Endothelial cell (in vitro differentiated cells): Measurements from ENCODE around the gene STIMATE. TPM values are rescaled to one million over a fixed set of nuclear protein-coding genes. Genes with fewer than 3 reads are reported as not detected.

Experiments used
- DNase-seq: peaks from one replicate; pipeline ENCODE4 v3.0.0; 2021; ENCODE audit warnings: low spot score
- H3K27ac Mint-ChIP-seq: one replicate; pipeline ENCODE4 v1.8.0; 2021; ENCODE audit warnings: mixed read lengths, inconsistent platforms; ENCODE audit not compliant: unreplicated experiment
- H3K27me3 Mint-ChIP-seq: one replicate; pipeline ENCODE4 v1.8.0; 2021; ENCODE audit warnings: mild to moderate bottlenecking, moderate library complexity, mixed read lengths, inconsistent platforms; ENCODE audit not compliant: unreplicated experiment
- H3K36me3 Mint-ChIP-seq: one replicate; pipeline ENCODE4 v1.8.0; 2021; ENCODE audit warnings: mild to moderate bottlenecking, low read depth, mixed read lengths, inconsistent platforms; ENCODE audit not compliant: unreplicated experiment
- H3K4me1 Mint-ChIP-seq: one replicate; pipeline ENCODE4 v1.8.0; 2021; ENCODE audit warnings: mild to moderate bottlenecking, mixed read lengths, inconsistent platforms; ENCODE audit not compliant: unreplicated experiment
- H3K4me3 Mint-ChIP-seq: one replicate; pipeline ENCODE4 v1.8.0; 2021; ENCODE audit warnings: mild to moderate bottlenecking, mixed read lengths, inconsistent platforms; ENCODE audit not compliant: unreplicated experiment
- H3K9me3 Mint-ChIP-seq: one replicate; pipeline ENCODE4 v1.8.0; 2021; ENCODE audit warnings: mixed read lengths, inconsistent platforms; ENCODE audit not compliant: unreplicated experiment
- CTCF ChIP-seq: fragments of 200-600 bp; sonication (generic); IDR thresholded peaks from one replicate; pipeline ENCODE4 v1.5.0; 2021; ENCODE audit warnings: antibody characterized with exemption; ENCODE audit not compliant: unreplicated experiment
- total RNA-seq: library from RNA; stranded (reverse); fragmentation: NEBNext Ultra II Directional; extraction: Animal tissue kit (Norgen Biotek cat#: 25700); gene quantifications from one replicate; pipeline ENCODE4 v1.2.1, GENCODE V29; 2021; ENCODE audit not compliant: unreplicated experiment

STIMATE gene
- total RNA-seq, 1 donor from 2014 or later = 24.5 TPM

GRCh38 chr3:52923963-52924362 lies 26.6 kb upstream of the STIMATE start:
- H3K27me3 Mint-ChIP-seq = no peaks in the 10 kb centered on the region
- no peak for TF ChIP-seq CTCF
- DNase-seq = no peak
- no peak overlapping the region for H3K4me3 Mint-ChIP-seq
- no peaks in the 10 kb centered on the region for H3K9me3 Mint-ChIP-seq
- H3K27ac Mint-ChIP-seq = no peak overlapping the region
- peaks cover 3% of the 10 kb centered on the region for H3K36me3 Mint-ChIP-seq
- peaks cover 9% of the 10 kb centered on the region for H3K4me1 Mint-ChIP-seq

GRCh38 chr3:52920841-52921240 lies 23.5 kb upstream of the STIMATE start:
- no peak for TF ChIP-seq CTCF
- H3K9me3 Mint-ChIP-seq = no peaks in the 10 kb centered on the region
- DNase-seq = no peak
- H3K36me3 Mint-ChIP-seq = peaks cover 3% of the 10 kb centered on the region
- H3K27me3 Mint-ChIP-seq = no peaks in the 10 kb centered on the region
- H3K4me3 Mint-ChIP-seq = no peak overlapping the region
- H3K4me1 Mint-ChIP-seq = peaks cover 9% of the 10 kb centered on the region
- no peak overlapping the region for H3K27ac Mint-ChIP-seq

GRCh38 chr3:52917044-52917443 lies 19.7 kb upstream of the STIMATE start:
- H3K27ac Mint-ChIP-seq = no peak overlapping the region
- peaks cover 3% of the 10 kb centered on the region for H3K36me3 Mint-ChIP-seq
- H3K4me3 Mint-ChIP-seq = no peak overlapping the region
- DNase-seq = no peak
- no peaks in the 10 kb centered on the region for H3K27me3 Mint-ChIP-seq
- H3K9me3 Mint-ChIP-seq = no peaks in the 10 kb centered on the region
- TF ChIP-seq CTCF = no peak
- peaks cover 7% of the 10 kb centered on the region for H3K4me1 Mint-ChIP-seq

- Mint-ChIP-seq H3K36me3 (peaks cover 3% of the 10 kb centered on the region), H3K27me3 (no peaks in the 10 kb centered on the region), H3K4me3 (no peak overlapping the region), H3K4me1 (no peaks in the 10 kb centered on the region), H3K27ac (no peak overlapping the region), H3K9me3 (no peaks in the 10 kb centered on the region)
- DNase-seq = no peak
- TF ChIP-seq CTCF = no peak
Measured at GRCh38 chr3:52915294-52915693, 17.9 kb upstream of the STIMATE start.

- H3K9me3 Mint-ChIP-seq = no peaks in the 10 kb centered on the region
- H3K4me1 Mint-ChIP-seq = no peaks in the 10 kb centered on the region
- H3K4me3 Mint-ChIP-seq = no peak overlapping the region
- no peaks in the 10 kb centered on the region for H3K27me3 Mint-ChIP-seq
- no peak overlapping the region for H3K27ac Mint-ChIP-seq
- no peak for DNase-seq
- H3K36me3 Mint-ChIP-seq = no peaks in the 10 kb centered on the region
- no peak for TF ChIP-seq CTCF
Measured at GRCh38 chr3:52912885-52913731, 15.8 kb upstream of the STIMATE start.
